NCI-H2081 treated with DMSO at 0.1 percent for 48 hours (cell line): Measurements from ENCODE around the gene ANGPTL5.
"Not testable (repeated sequence)": the region's sequence is repeated elsewhere in the genome, so short reads cannot be mapped to it uniquely, and the experiment has no call there.

Experiments
- DNase-seq: peaks from one replicate; lab custom pipeline; 2025; lab: John Stamatoyannopoulos, UW

The ANGPTL5 gene

DNA sequence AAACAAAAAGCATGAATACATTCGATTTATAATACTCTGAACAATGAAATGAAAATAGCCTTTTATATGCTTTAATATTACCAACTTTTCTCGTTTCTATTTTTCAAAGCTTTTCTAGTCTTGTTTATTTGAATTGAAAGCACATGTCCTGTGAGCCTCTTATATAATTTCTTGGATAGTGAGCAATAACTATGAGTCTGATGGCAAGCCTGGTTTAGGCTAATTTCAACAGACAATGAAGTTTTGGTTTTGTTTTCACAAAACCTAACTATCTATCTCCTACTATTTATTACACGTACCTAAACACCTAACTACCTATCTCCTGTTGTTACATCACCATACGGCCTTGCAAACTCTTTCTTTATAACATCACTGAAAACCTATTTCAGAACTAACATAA is 30.7 kb downstream of the ANGPTL5 start:
- no peak for DNase-seq

DNA sequence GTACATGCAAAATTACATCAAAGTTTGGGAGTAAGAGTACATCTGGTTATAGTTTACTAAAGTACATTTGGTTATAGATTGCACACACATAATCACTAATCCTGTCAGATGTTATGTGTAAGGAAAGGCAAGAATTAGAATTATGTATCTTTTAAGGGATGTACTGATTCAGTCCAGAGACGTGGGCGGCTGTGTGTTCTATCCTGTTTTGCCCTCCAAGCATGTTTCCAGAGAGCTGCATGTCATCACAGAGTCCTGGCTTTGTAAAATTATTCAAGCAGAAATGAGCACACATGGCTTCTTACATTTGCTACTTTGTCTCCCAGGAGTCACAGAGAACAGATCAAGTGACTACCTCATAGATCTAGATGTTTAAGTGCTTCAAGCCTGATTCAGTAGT is 34.7 kb downstream of the ANGPTL5 start:
- no peak for DNase-seq

DNA sequence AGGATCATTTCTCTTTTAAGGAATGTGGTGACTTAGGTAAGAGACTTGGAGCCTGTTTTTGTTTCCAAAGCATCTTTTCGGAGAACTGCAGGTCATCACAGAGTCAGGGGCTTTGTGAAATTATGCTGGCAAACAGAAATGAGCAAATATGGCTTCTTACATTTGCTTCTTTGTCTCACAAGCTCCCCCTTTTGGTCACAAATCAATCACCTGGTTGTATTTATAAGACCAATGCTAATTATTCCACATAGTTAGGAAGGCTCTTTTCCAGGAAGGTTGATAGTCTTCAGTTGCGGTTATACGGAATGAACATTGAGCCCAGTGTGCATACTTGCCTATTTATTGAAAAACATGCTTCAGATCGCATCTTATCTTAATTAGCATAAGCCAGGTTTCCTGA is 36.1 kb downstream of the ANGPTL5 start:
- DNase-seq = no peak

DNA sequence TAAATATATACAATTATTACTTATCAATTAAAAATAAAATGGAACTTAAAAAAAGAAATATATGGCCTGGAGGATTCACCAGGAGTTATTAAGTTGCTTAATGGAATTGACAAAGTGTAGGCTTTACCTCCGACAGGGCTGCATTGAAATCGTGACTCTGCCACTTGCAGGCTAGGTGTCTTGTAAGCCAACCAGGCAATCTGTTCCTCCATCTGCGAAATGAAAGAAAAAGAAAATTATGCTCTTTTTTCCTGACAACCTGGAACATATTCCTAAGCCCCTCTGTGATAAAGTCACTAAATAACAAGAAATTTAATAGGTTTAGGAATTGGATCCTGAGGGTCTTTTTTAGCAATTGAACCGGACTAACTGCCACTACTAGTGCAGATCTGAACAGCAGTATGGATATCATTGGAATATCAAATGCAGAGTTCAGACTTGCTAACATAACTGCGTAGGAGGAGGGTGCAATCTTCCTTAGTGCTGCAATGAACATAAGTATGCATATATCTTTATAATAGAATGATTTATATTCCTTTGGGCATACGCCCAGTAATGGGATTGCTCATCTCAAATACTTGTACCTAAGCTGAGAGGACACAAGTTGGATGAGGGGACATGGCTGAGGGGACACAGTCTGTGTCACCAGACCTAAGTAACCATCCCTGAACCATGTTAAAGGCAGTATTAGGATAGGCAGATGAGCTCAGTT is 44.0 kb downstream of the ANGPTL5 start:
- DNase-seq = no peak

DNA sequence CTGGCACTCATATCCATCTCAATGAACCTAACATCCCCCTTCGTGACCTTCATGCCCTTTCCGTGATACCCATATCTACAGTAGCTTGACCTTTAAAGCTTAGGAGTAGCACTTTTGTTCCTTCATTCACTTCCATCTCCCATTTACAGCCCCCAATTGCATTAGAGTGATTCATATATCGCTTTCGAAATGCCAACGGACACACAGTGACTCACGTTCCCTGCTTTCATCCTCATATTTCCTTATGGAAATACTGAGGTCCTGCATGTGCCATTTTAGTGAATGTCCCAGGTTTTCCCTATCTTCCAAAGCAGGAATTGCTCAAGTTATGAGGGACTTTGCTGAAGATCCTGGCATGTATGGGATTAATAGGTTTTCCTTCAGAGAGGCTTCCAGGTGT is 45.8 kb downstream of the ANGPTL5 start:
- DNase-seq = no peak

DNA sequence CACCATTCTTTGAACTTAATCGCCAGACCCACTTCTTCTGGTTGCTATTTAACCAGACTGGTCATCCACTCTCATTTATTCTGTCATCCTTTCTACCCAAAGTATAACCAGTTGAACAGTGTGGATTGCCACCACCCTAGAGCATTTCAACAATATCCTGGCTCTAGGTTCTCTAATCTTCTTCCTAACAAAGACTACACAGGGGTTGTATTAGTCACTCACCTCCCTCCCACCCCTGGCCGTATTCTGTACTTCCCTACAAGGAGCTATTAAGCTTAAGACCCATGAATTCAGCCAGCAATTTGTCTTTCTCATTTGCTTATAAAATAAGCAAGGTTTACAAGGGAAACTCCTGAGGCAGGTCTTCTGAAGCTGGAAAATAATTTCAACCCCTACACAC is 48.4 kb downstream of the ANGPTL5 start:
- DNase-seq = no peak

DNA sequence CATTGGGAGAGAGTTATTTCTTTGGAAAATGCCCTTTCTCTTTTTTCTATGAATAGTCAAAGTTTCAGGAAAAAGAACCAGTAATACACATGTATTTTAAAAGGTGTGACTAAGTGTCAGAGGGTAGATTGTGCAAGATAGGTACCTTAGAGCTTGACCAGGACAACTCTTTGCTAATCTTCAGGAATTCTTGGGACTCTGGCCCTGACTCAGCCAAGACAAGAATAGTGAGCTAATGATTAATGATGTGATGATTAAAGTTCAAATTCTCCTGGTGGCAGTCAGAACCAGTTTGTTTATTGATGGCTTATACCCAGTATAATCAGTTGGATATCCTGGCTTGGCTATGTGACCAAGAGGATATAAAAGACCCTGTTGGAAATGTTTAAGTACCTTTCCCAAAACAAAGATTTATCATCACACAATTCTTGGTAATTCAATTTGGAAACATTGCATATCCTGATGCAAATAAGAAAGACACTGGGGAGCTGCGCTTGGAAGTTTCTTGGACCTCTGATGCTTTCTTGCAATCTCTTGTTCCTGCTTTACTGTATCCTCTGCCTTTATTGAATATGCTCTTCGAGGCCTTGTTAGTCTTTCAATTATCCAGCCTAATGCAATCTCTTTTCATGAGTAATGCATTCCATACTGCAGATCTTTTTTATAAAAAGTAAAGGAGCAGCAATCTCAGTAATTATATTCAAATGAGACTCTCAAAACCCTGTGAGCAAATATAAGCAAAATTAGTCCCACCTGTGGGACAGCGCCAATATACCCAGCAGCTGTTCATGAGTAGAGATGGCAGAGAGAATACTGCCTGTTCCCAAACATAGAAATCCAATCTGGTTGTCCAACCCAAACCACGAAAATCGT is 49.5 kb downstream of the ANGPTL5 start:
- DNase-seq = no peak

DNA sequence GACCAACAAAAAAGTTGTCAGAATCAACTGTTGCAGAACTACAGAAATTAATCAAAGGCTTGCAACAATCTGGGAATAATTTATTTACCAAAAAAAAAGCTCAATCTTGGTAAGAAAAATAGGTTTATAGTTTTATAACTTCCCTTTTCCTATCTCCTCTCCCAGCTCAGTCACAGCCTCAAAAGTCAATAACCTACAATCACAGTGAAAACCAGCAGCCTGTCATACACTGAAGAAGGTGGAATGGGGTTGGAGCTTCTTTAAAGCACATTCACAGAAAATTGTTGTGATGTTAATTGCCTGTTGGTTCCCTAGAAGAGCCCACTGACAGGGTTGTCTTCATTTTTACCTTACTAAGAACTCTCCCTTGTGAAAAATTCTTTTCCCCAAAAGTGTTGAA is 52.2 kb downstream of the ANGPTL5 start:
- no peak for DNase-seq

DNA sequence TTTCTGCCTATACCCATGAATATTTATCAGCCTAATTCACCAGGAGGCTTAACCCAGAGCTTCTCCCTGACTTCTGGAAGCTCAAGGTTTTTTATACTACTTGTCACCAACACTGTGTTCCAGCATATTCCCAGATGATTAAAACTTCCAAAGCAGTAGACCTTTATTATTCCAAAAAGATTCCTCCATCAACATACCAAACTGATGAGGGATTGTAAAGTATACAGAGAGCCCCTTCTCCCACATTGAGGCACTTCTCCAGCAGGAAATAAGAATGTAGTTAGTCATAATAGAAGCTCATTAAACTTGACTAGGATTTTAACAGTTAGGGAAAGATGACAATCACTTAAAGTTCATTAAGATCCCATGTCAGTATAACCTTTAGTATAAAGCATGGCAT is 53.0 kb downstream of the ANGPTL5 start:
- no peak for DNase-seq

DNA sequence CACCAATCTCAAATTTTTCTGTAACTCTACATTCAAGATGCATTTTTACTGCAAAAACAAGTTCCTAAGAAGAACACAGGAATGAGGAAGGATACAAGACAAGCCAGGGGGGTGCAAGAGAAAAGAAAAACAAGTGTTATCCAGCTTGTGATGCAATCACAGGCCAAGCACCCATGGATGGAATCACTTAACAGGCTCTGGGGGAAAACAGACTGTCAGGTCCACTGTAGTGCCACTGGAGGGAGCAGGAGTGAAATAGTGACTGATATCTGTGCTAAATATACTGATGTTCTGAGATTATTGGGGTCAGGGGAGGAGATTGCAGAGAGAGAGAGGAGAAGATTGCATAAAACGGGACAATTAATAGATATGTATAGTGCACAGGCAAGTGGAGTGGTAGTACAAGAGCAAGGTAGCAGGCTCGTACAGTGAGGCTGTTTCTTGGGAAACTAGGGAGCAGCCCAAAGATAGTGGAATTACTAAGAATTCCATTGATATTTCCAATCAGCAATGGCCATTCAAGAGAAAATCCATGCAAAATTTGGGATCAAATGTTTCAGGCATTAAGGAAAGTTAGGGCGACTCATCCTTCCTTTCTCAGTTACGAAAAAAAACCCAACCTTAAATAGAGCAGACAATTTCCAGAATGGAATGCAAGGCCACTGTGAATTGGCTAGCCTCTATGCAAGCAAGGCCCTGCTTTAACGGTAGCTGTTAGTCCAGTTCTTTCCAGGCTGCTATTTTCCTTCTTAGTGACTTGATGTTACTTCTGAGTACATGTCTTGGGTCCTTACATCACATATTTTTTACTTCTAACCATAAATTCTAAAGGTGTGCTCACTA is 53.7 kb downstream of the ANGPTL5 start:
- DNase-seq = no peak

DNA sequence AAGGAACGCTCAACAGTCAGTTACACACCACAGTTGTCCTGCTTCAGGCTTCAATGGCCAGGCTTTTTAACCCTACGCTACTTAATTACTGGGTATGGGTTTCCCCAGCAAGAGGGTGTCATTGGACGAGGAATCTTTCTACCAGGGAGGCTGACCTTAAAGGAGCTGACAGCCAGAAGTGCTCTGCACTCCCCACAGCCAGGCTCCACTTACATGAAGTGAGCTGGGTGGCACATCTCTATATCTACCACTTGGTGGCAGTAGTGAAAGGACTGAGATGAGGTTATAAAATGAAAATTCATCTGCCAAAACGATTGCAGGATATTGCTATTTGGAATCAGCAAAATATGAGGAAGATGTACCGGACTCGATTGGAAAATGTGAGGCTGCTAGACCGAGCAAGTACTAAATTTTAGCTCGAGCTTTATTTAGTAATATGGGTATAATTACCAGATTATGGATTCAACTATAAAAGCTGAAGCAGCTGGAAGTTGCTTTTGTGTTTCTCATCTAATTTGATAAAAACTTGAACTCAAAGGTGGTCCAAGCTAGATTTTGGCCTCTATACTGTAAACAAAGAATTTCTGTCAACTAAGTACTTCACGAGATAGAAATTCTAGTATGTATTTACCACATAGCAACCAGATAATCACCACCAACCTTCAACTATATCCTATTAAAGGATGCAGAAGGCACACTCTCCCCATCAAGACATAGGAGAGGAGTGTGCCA is 55.5 kb downstream of the ANGPTL5 start:
- DNase-seq = no peak

DNA sequence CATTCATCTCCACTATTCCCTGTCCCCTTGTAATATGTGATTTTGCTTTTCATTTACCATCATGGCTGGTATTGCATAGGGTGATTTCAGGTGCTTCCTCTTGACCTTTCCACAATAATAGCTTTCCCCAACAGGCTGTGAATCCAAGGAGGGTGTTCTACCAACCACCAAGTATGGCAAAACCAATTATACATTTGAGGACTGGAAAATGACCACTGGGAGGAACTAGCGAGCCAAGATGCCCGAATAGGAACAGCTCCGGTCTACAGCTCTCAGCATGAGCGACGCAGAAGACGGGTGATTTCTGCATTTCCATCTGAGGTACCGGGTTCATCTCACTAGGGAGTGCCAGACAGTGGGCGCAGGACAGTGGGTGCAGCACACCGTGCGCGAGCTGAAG is 64.1 kb downstream of the ANGPTL5 start:
- DNase-seq = not testable (repeated sequence)

DNA sequence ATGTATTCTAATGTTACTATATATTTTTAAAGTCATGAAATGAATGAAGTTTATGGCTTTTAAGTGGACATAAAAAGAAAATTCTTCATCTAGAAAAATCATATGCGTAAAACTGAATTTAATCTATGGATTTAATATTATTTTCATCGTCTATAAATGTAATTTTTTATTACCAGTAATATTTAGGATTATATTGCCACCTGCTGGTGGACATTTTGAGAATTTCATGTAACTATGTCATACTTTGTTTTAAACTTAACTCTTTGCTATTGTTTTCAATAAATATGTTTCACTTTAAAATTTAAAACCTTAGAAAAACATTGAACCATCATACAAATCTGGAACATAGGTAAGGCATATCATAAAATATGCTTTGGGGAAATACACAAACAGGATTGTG is 68.1 kb downstream of the ANGPTL5 start:
- no peak for DNase-seq

DNA sequence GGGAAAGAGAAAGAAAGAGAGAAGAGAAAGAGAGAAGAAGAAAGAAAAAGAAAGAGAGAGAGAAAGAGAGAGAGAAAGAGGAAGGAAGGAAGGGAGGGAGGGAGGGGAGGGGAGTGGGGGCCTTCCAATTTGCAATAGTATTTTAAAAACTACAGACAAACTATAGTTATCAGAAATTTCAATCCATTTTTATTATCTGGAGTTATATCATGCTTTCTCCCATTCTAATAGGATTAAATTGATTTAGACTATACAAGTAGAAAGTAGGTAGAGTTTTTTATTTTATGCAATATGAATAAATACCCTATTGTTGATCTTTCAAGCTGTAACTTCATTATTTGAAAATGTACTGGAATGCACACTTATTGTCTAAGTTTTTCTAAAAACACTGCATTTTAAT is 71.7 kb downstream of the ANGPTL5 start:
- no peak for DNase-seq

DNA sequence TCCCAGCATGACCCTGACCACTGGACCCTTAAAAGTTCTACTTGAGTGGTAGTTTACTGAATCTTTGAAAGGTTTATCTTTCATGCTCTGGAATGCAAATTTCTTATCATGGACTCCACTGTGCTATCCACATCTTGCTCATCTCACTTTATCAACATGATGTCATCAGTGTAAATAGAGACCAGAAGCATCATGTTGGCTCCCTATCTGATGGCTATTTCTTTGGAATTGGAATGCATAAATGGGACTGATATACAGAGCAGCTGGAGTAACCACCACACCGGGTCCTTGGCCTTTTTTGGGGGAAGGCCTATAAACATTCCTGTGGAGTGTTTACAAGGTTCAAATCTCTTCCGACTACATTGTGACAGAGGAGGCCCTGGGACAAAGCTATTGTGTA is 75.6 kb downstream of the ANGPTL5 start:
- no peak for DNase-seq
